ENCODE data around the gene SESN3.
"Not testable (repeated sequence)": the region's sequence is repeated elsewhere in the genome, so short reads cannot be mapped to it uniquely, and the experiment has no call there.

SESN3 gene

GRCh38 chr11:95256321-95256779, 25.3 kb upstream of the SESN3 start:
- peaks cover 7% of the 10 kb centered on the region for H3K9me3 Mint-ChIP-seq
- peaks cover 3% of the 10 kb centered on the region for H3K36me3 Mint-ChIP-seq
- CTCF ChIA-PET = interaction anchor here (1.3 kb wide), 1 partner anchor 24 kb away, joined by 7 read pairs; the partner anchor contains the start of gene SESN3
- H3K27ac Mint-ChIP-seq = peak overlapping the region; percentile 82
- no peak overlapping the region for H3K4me3 Mint-ChIP-seq
- H3K4me1 Mint-ChIP-seq = peaks cover 48% of the 10 kb centered on the region
- peaks cover 3% of the 10 kb centered on the region for H3K27me3 Mint-ChIP-seq
- DNase-seq = no peak

- H3K9me3 Mint-ChIP-seq = peaks cover 7% of the 10 kb centered on the region
- no peak overlapping the region for H3K4me3 Mint-ChIP-seq
- DNase-seq = no peak
- CTCF ChIA-PET = interaction anchor here (1.3 to 3.2 kb wide), 4 partner anchors 23 to 450 kb away, joined by 3 to 22 read pairs (median 7); partner anchors contain the start of gene SESN3
- H3K27ac Mint-ChIP-seq = peak overlapping the region; percentile 82
- peaks cover 48% of the 10 kb centered on the region for H3K4me1 Mint-ChIP-seq
- peaks cover 3% of the 10 kb centered on the region for H3K27me3 Mint-ChIP-seq
- peaks cover 3% of the 10 kb centered on the region for H3K36me3 Mint-ChIP-seq
Observed at GRCh38 chr11:95255251-95256145, 24.5 kb upstream of the SESN3 start.

DNA sequence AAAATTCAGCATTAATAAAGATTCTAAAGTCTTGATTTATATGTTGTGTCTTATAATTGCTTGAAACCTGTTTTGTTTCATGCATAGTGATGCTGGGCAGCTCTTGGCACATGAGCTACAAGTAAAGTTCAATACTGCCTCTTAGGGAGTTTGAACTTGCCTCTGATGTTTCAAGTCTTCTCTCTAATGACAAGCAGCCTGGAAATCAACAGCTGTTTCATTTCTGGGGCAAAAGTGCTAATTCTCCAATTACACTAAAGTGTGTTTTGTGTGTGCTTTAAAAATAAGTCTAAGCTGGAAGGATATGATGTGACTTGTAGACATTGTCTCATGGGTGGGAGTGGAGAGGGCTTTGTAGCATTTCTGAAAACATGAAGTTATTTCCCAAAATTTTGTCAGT, 23.7 kb upstream of the SESN3 start:
- Mint-ChIP-seq H3K9me3 (peaks cover 7% of the 10 kb centered on the region), H3K4me3 (no peak overlapping the region), H3K27me3 (peaks cover 3% of the 10 kb centered on the region), H3K27ac (peak overlapping the region; percentile 73), H3K36me3 (peaks cover 3% of the 10 kb centered on the region), H3K4me1 (peaks cover 48% of the 10 kb centered on the region)
- DNase-seq = no peak
- CTCF ChIA-PET = interaction anchor here (0.8 to 3.2 kb wide), 5 partner anchors 9 to 451 kb away, joined by 3 to 22 read pairs (median 6); partner anchors contain the start of gene SESN3

DNA sequence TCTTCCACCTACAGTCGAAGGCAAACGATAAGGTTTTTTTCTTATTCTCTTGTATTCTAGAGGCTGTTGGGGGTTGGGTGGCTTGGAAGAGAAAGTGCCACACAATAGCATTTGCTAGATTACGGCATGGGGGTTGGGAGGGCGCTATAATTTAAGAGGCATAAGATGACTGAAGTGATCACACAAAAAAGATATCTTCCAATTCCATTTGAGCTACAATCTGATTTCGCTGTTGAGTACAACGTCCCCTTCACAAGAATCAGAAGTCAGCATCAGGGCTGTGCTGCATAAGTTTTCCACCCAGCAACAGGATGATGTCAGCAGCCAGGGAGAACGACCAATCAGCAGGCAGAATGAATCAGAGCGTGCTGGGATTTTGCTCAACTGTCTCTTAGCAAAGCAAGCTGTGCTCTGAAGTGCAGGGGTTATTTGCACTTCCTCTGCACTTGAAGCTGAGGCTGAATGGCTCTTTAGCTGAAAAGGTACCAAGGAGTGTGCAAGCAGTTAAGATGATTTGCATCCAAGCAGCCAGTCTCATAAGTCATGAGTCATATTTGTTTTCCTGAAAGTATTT, 23.2 kb upstream of the SESN3 start:
- DNase-seq = peak; percentile 90
- H3K36me3 Mint-ChIP-seq = peaks cover 3% of the 10 kb centered on the region
- H3K9me3 Mint-ChIP-seq = peaks cover 7% of the 10 kb centered on the region
- H3K4me3 Mint-ChIP-seq = peak overlapping the region; percentile 69
- H3K4me1 Mint-ChIP-seq = peaks cover 49% of the 10 kb centered on the region
- no peaks in the 10 kb centered on the region for H3K27me3 Mint-ChIP-seq
- CTCF ChIA-PET = interaction anchor here (0.8 to 3.2 kb wide), 5 partner anchors 9 to 451 kb away, joined by 3 to 22 read pairs (median 6); partner anchors contain the start of gene SESN3
- peak overlapping the region; percentile 86 for H3K27ac Mint-ChIP-seq

GRCh38 chr11:95253141-95253540, 22.1 kb upstream of the SESN3 start:
- no peak overlapping the region for H3K4me3 Mint-ChIP-seq
- no peak overlapping the region for H3K27ac Mint-ChIP-seq
- H3K4me1 Mint-ChIP-seq = peaks cover 55% of the 10 kb centered on the region
- CTCF ChIA-PET = interaction anchor here (0.9 to 3.2 kb wide), 2 partner anchors 21 to 452 kb away, joined by 5 to 22 read pairs; partner anchors contain the start of gene SESN3
- peaks cover 5% of the 10 kb centered on the region for H3K27me3 Mint-ChIP-seq
- DNase-seq = no peak
- H3K9me3 Mint-ChIP-seq = peaks cover 7% of the 10 kb centered on the region
- peaks cover 3% of the 10 kb centered on the region for H3K36me3 Mint-ChIP-seq

- no peak overlapping the region for H3K4me3 Mint-ChIP-seq
- CTCF ChIA-PET = interaction anchor here (0.9 to 3.2 kb wide), 2 partner anchors 21 to 453 kb away, joined by 5 to 22 read pairs; partner anchors contain the start of gene SESN3
- H3K9me3 Mint-ChIP-seq = peaks cover 7% of the 10 kb centered on the region
- H3K36me3 Mint-ChIP-seq = peaks cover 3% of the 10 kb centered on the region
- DNase-seq = no peak
- peaks cover 5% of the 10 kb centered on the region for H3K27me3 Mint-ChIP-seq
- peaks cover 54% of the 10 kb centered on the region for H3K4me1 Mint-ChIP-seq
- H3K27ac Mint-ChIP-seq = no peak overlapping the region
Observed at GRCh38 chr11:95252586-95252985, 21.6 kb upstream of the SESN3 start.

DNA sequence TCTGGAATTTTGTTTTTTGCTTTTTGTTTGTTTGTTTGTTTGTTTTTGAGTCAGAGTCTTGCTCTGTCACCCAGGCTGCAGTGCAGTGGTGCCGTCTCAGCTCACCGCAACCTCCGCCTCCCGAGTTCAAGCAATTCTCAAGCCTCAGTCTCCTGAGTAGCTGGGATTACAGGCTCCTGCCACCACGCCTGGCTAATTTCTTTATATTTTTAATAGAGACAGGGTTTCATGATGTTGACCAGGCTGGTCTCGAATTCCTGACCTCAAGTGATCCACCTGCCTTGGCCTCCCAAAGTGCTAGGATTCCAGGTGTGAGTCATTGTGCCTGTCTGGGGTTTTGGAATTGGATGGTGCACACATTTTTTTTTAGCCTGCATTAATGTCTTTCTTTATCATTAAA, 20.9 kb upstream of the SESN3 start:
- H3K36me3 Mint-ChIP-seq, H3K9me3 Mint-ChIP-seq, H3K27me3 Mint-ChIP-seq, H3K4me3 Mint-ChIP-seq, H3K27ac Mint-ChIP-seq, DNase-seq: not testable (repeated sequence)
- CTCF ChIA-PET = interaction anchor here (0.7 to 3.2 kb wide), 2 partner anchors 20 to 50 kb away, joined by 5 to 22 read pairs; partner anchors contain the start of gene SESN3
- H3K4me1 Mint-ChIP-seq = peaks cover 51% of the 10 kb centered on the region

DNA sequence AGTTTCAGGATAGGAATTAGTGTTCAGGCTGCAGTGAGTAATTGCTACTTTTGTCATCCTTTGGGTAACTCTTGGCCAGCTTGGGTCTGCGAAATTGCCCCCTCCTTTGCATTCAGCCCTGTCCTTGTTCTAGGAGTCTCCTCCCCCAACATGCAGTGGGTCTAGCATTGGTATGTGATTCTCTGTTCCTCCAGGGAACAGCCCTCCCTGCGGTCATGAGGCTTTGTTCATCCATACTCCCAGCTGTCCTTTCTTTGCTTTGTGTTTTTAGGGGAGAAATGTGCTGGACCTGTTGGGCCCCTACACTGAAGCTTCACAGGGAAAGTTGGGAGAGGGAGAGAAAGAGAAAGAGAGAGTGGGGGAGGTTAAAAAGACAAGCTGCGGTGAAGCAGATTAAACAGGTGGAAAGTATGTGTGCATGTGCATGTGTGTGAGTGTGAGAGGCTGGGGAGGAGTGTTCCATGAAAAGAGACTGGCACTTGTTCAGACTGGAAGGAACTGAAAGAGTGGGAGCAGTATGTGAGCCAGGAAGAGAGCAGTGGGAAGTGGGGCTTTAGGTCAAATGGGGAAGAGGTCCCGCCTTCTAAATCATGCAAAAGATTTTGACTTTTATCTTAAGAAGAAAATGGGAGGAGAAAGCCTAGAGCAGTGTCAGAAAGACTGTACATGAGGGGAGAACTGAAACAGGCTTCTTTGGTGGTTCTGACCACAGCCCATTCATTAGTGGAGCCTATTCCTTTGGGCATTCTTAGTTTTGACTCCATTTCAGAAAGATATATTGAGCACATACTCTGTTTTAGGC, 17.9 kb upstream of the SESN3 start:
- Mint-ChIP-seq H3K27me3 (peaks cover 5% of the 10 kb centered on the region), H3K27ac (no peak overlapping the region), H3K36me3 (no peaks in the 10 kb centered on the region), H3K4me3 (no peak overlapping the region), H3K4me1 (peaks cover 21% of the 10 kb centered on the region), H3K9me3 (no peaks in the 10 kb centered on the region)
- CTCF ChIA-PET = interaction anchor here (1.0 kb wide), 1 partner anchor 456 kb away, joined by 3 read pairs; no protein-coding TSS in a partner anchor
- no peak for DNase-seq

GRCh38 chr11:95247883-95248282, 16.9 kb upstream of the SESN3 start:
- H3K4me1 Mint-ChIP-seq = peaks cover 14% of the 10 kb centered on the region
- H3K36me3 Mint-ChIP-seq = no peaks in the 10 kb centered on the region
- peaks cover 5% of the 10 kb centered on the region for H3K27me3 Mint-ChIP-seq
- CTCF ChIA-PET = no interaction called here
- H3K9me3 Mint-ChIP-seq = no peaks in the 10 kb centered on the region
- no peak overlapping the region for H3K4me3 Mint-ChIP-seq
- no peak for DNase-seq
- no peak overlapping the region for H3K27ac Mint-ChIP-seq

DNA sequence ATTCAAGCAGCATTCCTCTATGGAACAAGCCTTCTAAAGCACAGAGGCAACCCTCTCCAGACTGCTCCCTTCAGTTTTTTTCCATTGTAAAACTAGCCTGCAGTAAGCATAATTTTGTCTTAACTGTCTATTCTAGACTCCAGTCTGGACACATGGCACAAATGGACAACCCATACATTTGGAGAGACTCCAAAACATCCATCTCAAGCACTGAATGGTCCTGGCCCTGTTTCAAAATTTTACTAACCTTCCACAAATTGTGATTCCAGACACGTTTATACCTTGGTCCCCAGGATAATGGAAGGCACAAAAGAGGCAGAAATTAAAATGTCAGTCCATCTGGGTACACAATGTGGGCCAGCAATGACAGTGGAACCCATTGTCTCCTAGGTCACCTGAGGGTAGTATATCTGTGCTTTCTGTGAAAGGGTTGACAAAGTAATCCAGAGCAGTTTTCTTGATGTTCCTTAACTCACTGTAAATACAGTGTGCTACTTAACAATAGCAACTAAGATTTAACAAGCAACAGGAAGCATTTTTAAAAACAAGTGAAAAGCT, 16.2 kb upstream of the SESN3 start:
- Mint-ChIP-seq H3K36me3 (no peaks in the 10 kb centered on the region), H3K9me3 (no peaks in the 10 kb centered on the region), H3K27ac (no peak overlapping the region), H3K4me3 (no peak overlapping the region), H3K4me1 (peaks cover 8% of the 10 kb centered on the region), H3K27me3 (peaks cover 5% of the 10 kb centered on the region)
- no peak for DNase-seq
- CTCF ChIA-PET = no interaction called here

DNA sequence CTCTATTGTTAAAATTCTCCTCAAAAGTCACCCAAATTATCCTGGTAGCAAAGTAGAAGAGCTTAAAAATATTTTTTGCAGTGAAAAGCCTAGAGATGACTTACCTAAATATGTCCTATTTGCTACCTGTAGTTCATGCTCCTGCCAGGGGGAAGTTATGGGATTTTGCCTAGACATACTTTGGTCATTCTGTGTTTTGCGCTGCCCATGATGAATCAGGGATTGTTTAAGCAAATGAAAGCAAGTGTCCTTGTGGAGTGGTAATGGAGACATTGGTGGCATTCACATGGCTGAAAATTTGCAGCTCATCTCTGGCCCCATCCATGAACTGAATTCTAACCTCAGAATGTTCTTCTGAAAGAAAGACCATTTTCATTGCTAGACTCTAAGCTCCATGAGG, 14.6 kb upstream of the SESN3 start:
- H3K36me3 Mint-ChIP-seq = no peaks in the 10 kb centered on the region
- H3K4me3 Mint-ChIP-seq = no peak overlapping the region
- no peak overlapping the region for H3K27ac Mint-ChIP-seq
- peaks cover 6% of the 10 kb centered on the region for H3K4me1 Mint-ChIP-seq
- CTCF ChIA-PET = interaction anchor here (1.3 kb wide), 1 partner anchor 13 kb away, joined by 4 read pairs; no protein-coding TSS in a partner anchor
- no peak for DNase-seq
- H3K27me3 Mint-ChIP-seq = peaks cover 5% of the 10 kb centered on the region
- no peaks in the 10 kb centered on the region for H3K9me3 Mint-ChIP-seq

DNA sequence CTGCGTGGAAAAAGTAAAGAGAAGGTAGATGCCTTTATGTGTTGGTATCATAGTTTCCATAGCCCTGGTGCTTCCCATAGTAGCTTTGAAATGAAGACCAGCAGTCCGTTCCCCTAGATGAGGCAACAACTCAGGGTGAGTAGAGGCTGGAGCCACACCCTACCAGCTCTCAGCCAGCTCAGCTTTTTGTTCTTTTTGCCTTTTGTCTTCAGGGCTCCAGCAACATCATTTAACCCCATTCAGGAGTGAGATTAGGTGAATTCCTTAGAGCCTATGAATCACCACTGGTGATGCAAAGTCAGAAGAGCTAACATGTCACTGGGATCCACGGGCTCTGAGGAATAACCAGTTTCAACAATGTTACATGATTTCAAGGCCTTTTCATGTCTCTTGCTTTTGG, 14.0 kb upstream of the SESN3 start:
- no peaks in the 10 kb centered on the region for H3K9me3 Mint-ChIP-seq
- no peak overlapping the region for H3K4me3 Mint-ChIP-seq
- H3K27ac Mint-ChIP-seq = no peak overlapping the region
- peaks cover 6% of the 10 kb centered on the region for H3K4me1 Mint-ChIP-seq
- no peak for DNase-seq
- no peaks in the 10 kb centered on the region for H3K36me3 Mint-ChIP-seq
- peaks cover 5% of the 10 kb centered on the region for H3K27me3 Mint-ChIP-seq
- CTCF ChIA-PET = interaction anchor here (1.3 kb wide), 1 partner anchor 13 kb away, joined by 4 read pairs; no protein-coding TSS in a partner anchor

GRCh38 chr11:95243673-95244072, 12.7 kb upstream of the SESN3 start:
- Mint-ChIP-seq H3K27me3 (peaks cover 1% of the 10 kb centered on the region), H3K9me3 (no peaks in the 10 kb centered on the region), H3K4me1 (peaks cover under 1% of the 10 kb centered on the region), H3K27ac (no peak overlapping the region), H3K36me3 (no peaks in the 10 kb centered on the region), H3K4me3 (no peak overlapping the region)
- CTCF ChIA-PET = interaction anchor here (0.7 kb wide), 1 partner anchor 12 kb away, joined by 3 read pairs; no protein-coding TSS in a partner anchor
- DNase-seq = no peak
